ENCODE results near the gene EFCC1. TPM values are rescaled to one million over a fixed set of nuclear protein-coding genes. Genes with fewer than 3 reads are reported as not detected.
A peak's percentile ranks its signal among the peaks of the same experiment; 100 is the strongest.

The EFCC1 gene
- total RNA-seq, 2 experiments from 2014 or later = 0.16 to 0.38 TPM

GRCh38 chr3:128969993-128970739 lies 30.9 kb upstream of the EFCC1 start:
- DNase-seq (peak; percentile 73), ATAC-seq (peak; percentile 80)
- Mint-ChIP-seq H3K27me3 (no peaks in the 10 kb centered on the region), H3K27ac (no peak overlapping the region), H3K9me3 (no peaks in the 10 kb centered on the region), H3K4me3 (no peak overlapping the region), H3K36me3 (ENCODE audit: low read depth) (no peaks in the 10 kb centered on the region), H3K4me1 (ENCODE audit: low read depth) (peaks cover 6% of the 10 kb centered on the region)
- ChIA-PET CTCF (interaction anchor here (0.6 to 6.8 kb wide), 97 partner anchors 8 to 413 kb away, joined by 3 to 98 read pairs (median 5); partner anchors contain the start of genes ACAD9, CFAP92, COPG1 and HMCES), POLR2A (interaction anchor here (0.6 to 1.5 kb wide), 18 partner anchors 28 to 847 kb away, joined by 3 to 5 read pairs (median 3); partner anchors contain the start of gene COPG1)
- TF ChIP-seq, protein P1, sequence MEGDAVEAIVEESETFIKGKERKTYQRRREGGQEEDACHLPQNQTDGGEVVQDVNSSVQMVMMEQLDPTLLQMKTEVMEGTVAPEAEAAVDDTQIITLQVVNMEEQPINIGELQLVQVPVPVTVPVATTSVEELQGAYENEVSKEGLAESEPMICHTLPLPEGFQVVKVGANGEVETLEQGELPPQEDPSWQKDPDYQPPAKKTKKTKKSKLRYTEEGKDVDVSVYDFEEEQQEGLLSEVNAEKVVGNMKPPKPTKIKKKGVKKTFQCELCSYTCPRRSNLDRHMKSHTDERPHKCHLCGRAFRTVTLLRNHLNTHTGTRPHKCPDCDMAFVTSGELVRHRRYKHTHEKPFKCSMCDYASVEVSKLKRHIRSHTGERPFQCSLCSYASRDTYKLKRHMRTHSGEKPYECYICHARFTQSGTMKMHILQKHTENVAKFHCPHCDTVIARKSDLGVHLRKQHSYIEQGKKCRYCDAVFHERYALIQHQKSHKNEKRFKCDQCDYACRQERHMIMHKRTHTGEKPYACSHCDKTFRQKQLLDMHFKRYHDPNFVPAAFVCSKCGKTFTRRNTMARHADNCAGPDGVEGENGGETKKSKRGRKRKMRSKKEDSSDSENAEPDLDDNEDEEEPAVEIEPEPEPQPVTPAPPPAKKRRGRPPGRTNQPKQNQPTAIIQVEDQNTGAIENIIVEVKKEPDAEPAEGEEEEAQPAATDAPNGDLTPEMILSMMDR (IDR thresholded peaks at IDR 0.05) = peak; percentile 96
- intact Hi-C loops (cut with micrococcal nuclease) = loop anchor here (5.0 kb wide), 2 partner anchors 57 to 277 kb away; partner anchors contain the start of gene COPG1

GRCh38 chr3:128970740-128971047 lies 30.4 kb upstream of the EFCC1 start:
- Mint-ChIP-seq H3K9me3 (no peaks in the 10 kb centered on the region), H3K4me1 (ENCODE audit: low read depth) (peaks cover 6% of the 10 kb centered on the region), H3K4me3 (no peak overlapping the region), H3K27ac (no peak overlapping the region), H3K36me3 (ENCODE audit: low read depth) (no peaks in the 10 kb centered on the region), H3K27me3 (no peaks in the 10 kb centered on the region)
- peak; percentile 46 for DNase-seq
- TF ChIP-seq, protein P1 (IDR thresholded peaks at IDR 0.05) = no peak
- ChIA-PET POLR2A (interaction anchor here (0.6 to 1.5 kb wide), 12 partner anchors 51 to 848 kb away, joined by 3 to 5 read pairs (median 3); a partner anchor contains a TSS), CTCF (interaction anchor here (0.6 to 6.8 kb wide), 83 partner anchors 11 to 350 kb away, joined by 3 to 98 read pairs (median 6); partner anchors contain the start of genes ACAD9, CFAP92, COPG1 and HMCES)
- peak; percentile 49 for ATAC-seq
- intact Hi-C loops (cut with micrococcal nuclease) = loop anchor here (5.0 kb wide), 2 partner anchors 57 to 277 kb away; partner anchors contain the start of gene COPG1

- POLR2A ChIA-PET = interaction anchor here (1.4 to 1.5 kb wide), 3 partner anchors 191 to 274 kb away, joined by 3 to 4 read pairs (median 4); no protein-coding TSS in a partner anchor
- Mint-ChIP-seq H3K27ac (no peak overlapping the region), H3K36me3 (ENCODE audit: low read depth) (no peaks in the 10 kb centered on the region), H3K4me1 (ENCODE audit: low read depth) (peaks cover 6% of the 10 kb centered on the region), H3K4me3 (no peak overlapping the region), H3K9me3 (no peaks in the 10 kb centered on the region), H3K27me3 (no peaks in the 10 kb centered on the region)
- ATAC-seq (no peak), DNase-seq (no peak)
- intact Hi-C loops (cut with micrococcal nuclease) = loop anchor here (5.0 kb wide), 2 partner anchors 56 to 276 kb away; partner anchors contain the start of gene COPG1
- TF ChIP-seq, protein P1 (IDR thresholded peaks at IDR 0.05) = no peak
- CTCF ChIA-PET = interaction anchor here (0.7 to 6.8 kb wide), 36 partner anchors 10 to 515 kb away, joined by 3 to 98 read pairs (median 10); partner anchors contain the start of genes ACAD9, CFAP92, COPG1 and HMCES
Observed at GRCh38 chr3:128971421-128972100, 29.5 kb upstream of the EFCC1 start.

- no peak overlapping the region for H3K27ac Mint-ChIP-seq
- DNase-seq = no peak
- H3K27me3 Mint-ChIP-seq = no peaks in the 10 kb centered on the region
- no peak overlapping the region for H3K4me3 Mint-ChIP-seq
- CTCF ChIA-PET = no interaction called here
- no peaks in the 10 kb centered on the region for H3K36me3 Mint-ChIP-seq (ENCODE audit: low read depth)
- POLR2A ChIA-PET = no interaction called here
- no peaks in the 10 kb centered on the region for H3K9me3 Mint-ChIP-seq
- TF ChIP-seq, protein P1 (IDR thresholded peaks at IDR 0.05) = no peak
- no peak for ATAC-seq
- peaks cover 6% of the 10 kb centered on the region for H3K4me1 Mint-ChIP-seq (ENCODE audit: low read depth)
- intact Hi-C loops (cut with micrococcal nuclease) = loop anchor here (5.0 kb wide), 2 partner anchors 53 to 273 kb away; partner anchors contain the start of gene COPG1
Observed at GRCh38 chr3:128973988-128974564, 27.0 kb upstream of the EFCC1 start.

Data from activated CD8-positive, alpha-beta T cell treated with anti-CD3 and anti-CD28 coated beads for 36 hours (primary cell).